Gastrocnemius medialis (tissue), 4 donors: ENCODE data around the gene AUTS2. TPM values are rescaled to one million over a fixed set of nuclear protein-coding genes. Genes with fewer than 3 reads are reported as not detected.

Source experiments
- ATAC-seq, 2 donors: fragments of 150-250 bp; one replicate each; pipeline ENCODE4 v1.9.1; 2016
- DNase-seq, 2 donors: peaks; one replicate each; pipeline ENCODE4 v3.0.0-alpha.2; 2019
- H3K27ac ChIP-seq, 4 donors: fragments of 200-600 bp; sonication (generic); 1 replicate in 1 of 4; 2 replicates in 3 of 4; pipeline ENCODE4 v1.5.1; 2016 to 2018; ENCODE audit warnings: mild to moderate bottlenecking in 2 of 4, moderate library complexity in 1 of 4
- H3K27me3 ChIP-seq, 3 donors: fragments of 200-600 bp; sonication (generic) in 2 of 3; 1 replicate in 1 of 3; 2 replicates in 2 of 3; pipeline versions ENCODE4 v1.5.1 to v1.6.0; 2016 to 2019; ENCODE audit warnings: mild to moderate bottlenecking in 1 of 3, moderate library complexity in 1 of 3
- H3K36me3 ChIP-seq, 2 donors: fragments of 200-600 bp; sonication (generic) in 1 of 2; one replicate each; pipeline ENCODE4 v1.5.1; 2017 to 2018
- H3K4me1 ChIP-seq, 2 donors: fragments of 200-600 bp; sonication (generic) in 1 of 2; one replicate each; pipeline ENCODE4 v1.5.1; 2016 to 2017; ENCODE audit warnings: mild to moderate bottlenecking in 2 of 2
- H3K4me3 ChIP-seq, 4 donors: fragments of 200-600 bp; sonication (generic) in 3 of 4; 1 replicate in 1 of 4; 2 replicates in 3 of 4; pipeline ENCODE4 v1.5.1; 2016 to 2019; ENCODE audit warnings: mild to moderate bottlenecking in 2 of 4
- H3K9me3 ChIP-seq, 3 donors: fragments of 200-600 bp; sonication (generic) in 2 of 3; 1 replicate in 1 of 3; 2 replicates in 2 of 3; pipeline ENCODE4 v1.5.1; 2016 to 2019
- POLR2A ChIP-seq, 2 donors: fragments of 450-650 bp; IDR thresholded peaks; one replicate each; pipeline ENCODE4 v1.6.1; 2017; ENCODE audit warnings: antibody characterized with exemption in 2 of 2, mild to moderate bottlenecking in 2 of 2, moderate library complexity in 2 of 2
- in situ Hi-C, 4 donors: fragments of 200-750 bp; cut with MboI; loops; one replicate each; pipeline versions ENCODE4 v1.15.0 to v1.8.0; 2017; ENCODE audit warnings: low sequenced_read_pairs in 4 of 4
- intact Hi-C: fragments of 100-400 bp; cut with DNase I; formaldehyde crosslinking; loops from one replicate; pipeline ENCODE4 v1.15.1; 2023; ENCODE audit warnings: low total_unique reads
- total RNA-seq, 4 donors: library from RNA; depleted of rRNA; stranded (reverse); fragments of >200 nt; gene quantifications; one replicate each; pipeline versions ENCODE4 v1.1.0 to v1.2.3, GENCODE V29; 2016
- TF ChIP-seq, protein P1 (sequence below), 5 experiments: fragments of 450-650 bp in 3 of 5; fragments of 200-600 bp in 2 of 5; sonication (generic) in 2 of 5; IDR thresholded peaks in 4 of 5; conservative IDR thresholded peaks in 1 of 5; 1 replicate in 4 of 5; 2 replicates in 1 of 5; pipeline ENCODE4 v1.5.1; 2016 to 2019; ENCODE audit warnings: antibody characterized with exemption in 5 of 5, mild to moderate bottlenecking in 3 of 5, moderate library complexity in 3 of 5

The AUTS2 gene
- total RNA-seq, 4 donors from 2014 or later = 2.5 to 16.2 (median 8.5) TPM

DNA sequence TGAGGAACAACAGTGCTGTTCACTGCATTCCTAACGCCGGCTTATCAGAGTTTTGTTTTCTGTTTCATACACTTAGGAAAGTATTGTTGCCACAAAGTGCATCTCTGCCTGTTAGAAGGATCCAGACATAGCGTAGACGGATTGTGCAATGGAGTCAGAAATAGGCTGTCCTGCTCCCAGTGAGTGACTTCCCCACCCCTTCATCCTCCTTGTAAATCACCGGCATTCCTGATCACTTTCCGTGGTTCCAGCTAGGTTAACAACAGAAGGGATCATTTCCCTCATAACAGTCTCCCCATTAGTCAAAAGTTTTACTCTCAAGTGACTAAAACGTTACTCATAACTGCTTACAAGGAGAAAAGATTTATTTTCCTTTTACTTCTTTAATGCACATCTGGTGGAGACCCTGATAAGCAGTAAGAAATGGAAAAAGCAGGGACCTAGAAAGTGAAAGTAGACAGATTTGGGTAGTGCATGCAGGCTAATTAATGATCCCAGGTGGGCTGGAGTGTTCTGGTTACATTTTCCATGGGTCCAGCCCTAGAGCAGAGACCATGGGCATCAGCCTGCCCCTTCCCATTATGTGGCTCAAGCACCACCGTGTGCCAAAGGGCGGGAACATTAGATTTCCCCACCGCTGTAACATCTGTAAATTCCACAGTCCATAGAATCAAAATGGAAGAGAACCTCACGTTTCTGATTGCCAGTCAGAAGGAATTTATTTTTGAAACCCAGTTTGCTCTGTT is 1138.6 kb downstream of the AUTS2 start:
- H3K4me3 ChIP-seq = peak overlapping the region in 2 of 4 donors; percentile 5 to 11
- TF ChIP-seq, protein P1, sequence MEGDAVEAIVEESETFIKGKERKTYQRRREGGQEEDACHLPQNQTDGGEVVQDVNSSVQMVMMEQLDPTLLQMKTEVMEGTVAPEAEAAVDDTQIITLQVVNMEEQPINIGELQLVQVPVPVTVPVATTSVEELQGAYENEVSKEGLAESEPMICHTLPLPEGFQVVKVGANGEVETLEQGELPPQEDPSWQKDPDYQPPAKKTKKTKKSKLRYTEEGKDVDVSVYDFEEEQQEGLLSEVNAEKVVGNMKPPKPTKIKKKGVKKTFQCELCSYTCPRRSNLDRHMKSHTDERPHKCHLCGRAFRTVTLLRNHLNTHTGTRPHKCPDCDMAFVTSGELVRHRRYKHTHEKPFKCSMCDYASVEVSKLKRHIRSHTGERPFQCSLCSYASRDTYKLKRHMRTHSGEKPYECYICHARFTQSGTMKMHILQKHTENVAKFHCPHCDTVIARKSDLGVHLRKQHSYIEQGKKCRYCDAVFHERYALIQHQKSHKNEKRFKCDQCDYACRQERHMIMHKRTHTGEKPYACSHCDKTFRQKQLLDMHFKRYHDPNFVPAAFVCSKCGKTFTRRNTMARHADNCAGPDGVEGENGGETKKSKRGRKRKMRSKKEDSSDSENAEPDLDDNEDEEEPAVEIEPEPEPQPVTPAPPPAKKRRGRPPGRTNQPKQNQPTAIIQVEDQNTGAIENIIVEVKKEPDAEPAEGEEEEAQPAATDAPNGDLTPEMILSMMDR (IDR thresholded peaks at IDR 0.05 in 4 of 5, conservative IDR thresholded peaks at IDR 0.05 in 1 of 5) = no peak
- TF ChIP-seq POLR2A (IDR thresholded peaks at IDR 0.05) = no peak
- H3K27me3 ChIP-seq = no peaks in the 10 kb centered on the region
- peaks cover 32 to 59% of the 10 kb centered on the region in 2 donors for H3K4me1 ChIP-seq
- intact Hi-C loops = no loop called here
- H3K27ac ChIP-seq = peak overlapping the region in 1 of 4 donors; percentile 33
- in situ Hi-C loops = no loop called here
- ATAC-seq (peak; percentile 83 to 90), DNase-seq (no peak)
- no peaks in the 10 kb centered on the region for H3K9me3 ChIP-seq
- H3K36me3 ChIP-seq = no peaks in the 10 kb centered on the region

DNA sequence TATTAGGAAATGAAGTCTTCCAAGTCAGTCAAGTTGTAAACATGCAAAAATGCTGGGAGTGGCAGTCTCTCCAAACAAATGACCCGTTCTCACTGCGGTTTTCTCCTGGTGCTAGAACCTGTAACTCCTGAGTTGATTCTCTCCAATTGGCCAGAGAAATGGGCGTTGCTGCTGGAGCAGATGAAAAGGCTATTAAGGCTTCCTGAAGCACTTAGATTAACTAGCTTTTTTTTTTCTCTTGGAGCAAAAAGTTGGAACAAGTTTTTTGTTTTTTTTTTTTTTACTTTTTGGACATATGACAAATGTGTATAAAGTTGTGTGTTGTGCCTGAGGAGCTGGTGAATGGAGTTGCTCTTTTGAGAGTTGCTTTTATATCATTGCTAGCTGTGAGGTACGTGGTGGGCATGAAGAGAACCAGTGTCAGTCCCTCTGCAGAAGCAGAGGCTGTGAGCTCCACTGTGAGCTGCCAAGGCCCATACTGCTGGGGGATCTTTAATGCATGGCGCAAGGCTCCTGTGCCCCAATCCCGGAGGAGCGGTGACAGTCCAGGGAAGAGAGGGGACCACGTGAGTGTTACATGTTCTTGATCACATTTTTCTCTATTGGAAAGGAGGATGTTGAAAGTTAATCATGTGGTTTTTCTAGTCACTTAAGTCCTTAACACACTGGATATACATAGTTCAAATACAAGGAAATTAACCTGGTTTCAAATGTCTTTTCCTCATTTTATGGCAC is 1140.0 kb downstream of the AUTS2 start:
- DNase-seq = no peak
- H3K27me3 ChIP-seq = no peaks in the 10 kb centered on the region
- no peak overlapping the region for H3K4me3 ChIP-seq
- H3K36me3 ChIP-seq = no peaks in the 10 kb centered on the region
- H3K9me3 ChIP-seq = no peaks in the 10 kb centered on the region
- ATAC-seq = no peak
- no peak for TF ChIP-seq POLR2A (IDR thresholded peaks at IDR 0.05)
- TF ChIP-seq, protein P1 (IDR thresholded peaks at IDR 0.05 in 4 of 5, conservative IDR thresholded peaks at IDR 0.05 in 1 of 5) = no peak
- intact Hi-C loops (no loop called here), in situ Hi-C loops (no loop called here)
- no peak overlapping the region for H3K27ac ChIP-seq
- peaks cover 32 to 59% of the 10 kb centered on the region in 2 donors for H3K4me1 ChIP-seq

DNA sequence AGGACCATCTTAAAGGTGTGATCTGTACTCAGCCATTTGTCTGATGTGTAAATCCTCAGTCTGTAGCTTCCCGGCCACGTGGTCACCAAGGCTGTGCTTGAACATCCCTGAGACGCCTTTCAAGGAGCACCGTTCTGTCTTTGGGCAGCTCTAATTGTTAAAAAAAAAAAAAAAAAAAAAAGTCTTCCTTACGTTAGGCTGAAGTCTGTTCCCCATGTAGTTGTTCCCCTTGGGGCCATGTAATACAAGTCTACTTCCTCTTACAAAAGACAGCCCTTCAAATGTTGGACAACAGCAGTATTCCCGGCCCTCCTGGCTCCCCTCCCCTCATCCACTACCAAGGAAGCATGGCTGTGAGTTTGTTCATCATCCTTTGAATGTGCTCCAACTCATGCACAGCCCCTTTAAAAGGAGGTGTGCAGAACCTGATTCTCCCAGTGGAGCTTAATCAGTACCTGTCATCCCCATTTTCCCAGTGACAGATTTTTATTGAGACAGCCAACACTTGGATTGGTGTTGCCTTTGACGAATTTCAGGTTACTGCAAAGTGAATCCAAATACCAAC is 1141.5 kb downstream of the AUTS2 start:
- Histone ChIP-seq H3K4me3 (no peak overlapping the region), H3K4me1 (peaks cover 27 to 54% of the 10 kb centered on the region in 2 donors), H3K9me3 (no peaks in the 10 kb centered on the region), H3K27ac (no peak overlapping the region), H3K36me3 (no peaks in the 10 kb centered on the region), H3K27me3 (no peaks in the 10 kb centered on the region)
- intact Hi-C loops (no loop called here), in situ Hi-C loops (no loop called here)
- TF ChIP-seq POLR2A (IDR thresholded peaks at IDR 0.05) = no peak
- TF ChIP-seq, protein P1 (IDR thresholded peaks at IDR 0.05 in 4 of 5, conservative IDR thresholded peaks at IDR 0.05 in 1 of 5) = no peak
- no peak for ATAC-seq
- DNase-seq = no peak

DNA sequence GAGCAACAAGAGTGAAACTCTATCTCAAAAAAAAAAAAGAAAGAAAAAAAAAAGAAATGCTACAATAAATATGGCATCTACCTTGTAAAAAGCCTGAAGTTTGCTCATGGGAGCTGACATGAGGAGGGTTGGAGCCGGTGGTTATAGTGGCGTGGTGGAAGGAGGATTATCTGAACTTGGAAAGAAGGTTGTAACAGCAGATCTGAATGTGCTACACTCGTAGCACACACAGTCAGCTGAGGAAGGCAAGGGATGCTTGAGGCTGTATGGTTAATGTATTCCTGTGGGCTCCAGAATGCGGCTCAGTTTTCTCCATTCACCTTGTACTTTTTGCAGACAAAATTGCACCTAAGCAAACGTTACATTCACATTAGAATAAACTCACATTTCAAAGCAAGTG is 1143.4 kb downstream of the AUTS2 start:
- intact Hi-C loops = no loop called here
- Histone ChIP-seq H3K27me3 (no peaks in the 10 kb centered on the region), H3K9me3 (no peaks in the 10 kb centered on the region), H3K4me3 (no peak overlapping the region), H3K36me3 (no peaks in the 10 kb centered on the region), H3K27ac (peak overlapping the region in 1 of 4 donors; percentile 4), H3K4me1 (peaks cover 11 to 34% of the 10 kb centered on the region in 2 donors)
- DNase-seq (no peak), ATAC-seq (no peak)
- in situ Hi-C loops = no loop called here
- TF ChIP-seq, protein P1 (IDR thresholded peaks at IDR 0.05 in 4 of 5, conservative IDR thresholded peaks at IDR 0.05 in 1 of 5) = no peak
- TF ChIP-seq POLR2A (IDR thresholded peaks at IDR 0.05) = no peak
